GM18508 (cell line): ENCODE measurements around the gene BMP5.

Experiments used
- ATAC-seq: cut with Tn5 transposase; IDR thresholded peaks from one replicate; pipeline ENCODE4 v1.9.1; 2021; ENCODE audit warnings: moderate number of reproducible peaks; ENCODE audit not compliant: insufficient read depth, unreplicated experiment

Gene BMP5

GRCh38 chr6:55746473-55746872 lies 128.9 kb downstream of the BMP5 start:
- ATAC-seq = no peak

DNA sequence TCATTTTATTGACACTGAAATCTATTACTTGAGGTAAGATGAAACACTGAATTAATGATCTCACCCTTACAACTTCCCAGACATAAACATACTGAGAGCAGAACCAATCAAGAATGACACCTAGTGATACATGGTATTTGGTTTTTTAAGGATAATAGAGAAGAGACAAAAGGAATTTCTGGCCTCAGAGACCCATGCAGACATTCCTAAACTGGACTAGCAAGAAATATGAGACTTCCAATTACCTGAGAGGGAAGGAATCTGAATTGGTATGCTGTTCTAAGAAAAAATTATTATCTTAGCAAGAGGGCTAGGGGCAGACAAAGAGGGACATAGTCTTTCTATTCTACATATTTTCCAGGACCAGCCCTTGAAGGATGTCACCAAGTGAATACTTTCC lies 141.1 kb downstream of the BMP5 start:
- ATAC-seq = no peak

DNA sequence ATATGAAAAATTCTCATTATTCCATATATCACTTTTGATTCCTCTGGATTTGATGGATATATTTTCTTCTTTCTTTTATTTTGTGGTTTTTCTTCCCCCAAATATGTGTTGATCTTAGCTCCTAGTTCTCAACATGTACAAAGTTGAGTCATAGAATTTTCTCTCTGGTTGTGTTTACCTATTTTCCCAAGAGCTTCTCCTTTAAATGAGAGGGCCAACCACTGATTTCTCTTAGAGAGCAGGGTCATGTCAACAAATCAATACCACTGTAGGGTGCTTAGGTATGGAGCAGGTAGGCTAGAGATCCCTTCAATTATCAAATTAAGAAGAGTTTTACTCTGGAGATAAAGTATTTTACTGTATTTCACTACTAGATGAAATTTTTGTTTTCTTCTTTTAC lies 145.7 kb downstream of the BMP5 start:
- no peak for ATAC-seq

GRCh38 chr6:55726144-55726543 lies 149.2 kb downstream of the BMP5 start:
- ATAC-seq = no peak

DNA sequence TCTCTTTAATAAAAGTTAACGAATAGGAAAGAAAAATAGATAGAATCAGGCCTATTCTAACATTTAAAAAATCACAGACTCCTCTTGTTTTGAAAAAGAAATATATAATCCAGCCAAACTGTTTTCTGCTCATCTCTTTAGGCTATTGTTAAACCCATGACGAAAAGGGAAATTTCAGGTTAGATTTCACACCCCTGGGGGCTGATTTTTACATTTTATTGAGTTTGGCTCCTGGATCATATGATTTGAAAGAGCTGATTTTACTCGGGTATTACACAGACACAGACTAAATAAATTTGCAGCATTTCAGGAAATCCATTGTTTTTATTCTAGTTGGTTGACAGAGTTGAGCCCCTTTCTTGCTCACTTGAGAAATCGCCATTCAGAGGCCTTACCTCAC lies 160.6 kb downstream of the BMP5 start:
- no peak for ATAC-seq

- ATAC-seq = no peak
Measured at GRCh38 chr6:55713436-55713835, 162.0 kb downstream of the BMP5 start.

- no peak for ATAC-seq
Measured at GRCh38 chr6:55708711-55709110, 166.7 kb downstream of the BMP5 start.

- ATAC-seq = no peak
Measured at GRCh38 chr6:55705451-55706440, 169.6 kb downstream of the BMP5 start.

GRCh38 chr6:55704421-55704820 lies 171.0 kb downstream of the BMP5 start:
- ATAC-seq = no peak
